Measurements from ENCODE around the gene ETFB. TPM values are rescaled to one million over a fixed set of nuclear protein-coding genes. Genes with fewer than 3 reads are reported as not detected.

The ETFB gene
- total and polyA plus RNA-seq, 4 donors, result 129 to 713 (median 467) TPM

DNA sequence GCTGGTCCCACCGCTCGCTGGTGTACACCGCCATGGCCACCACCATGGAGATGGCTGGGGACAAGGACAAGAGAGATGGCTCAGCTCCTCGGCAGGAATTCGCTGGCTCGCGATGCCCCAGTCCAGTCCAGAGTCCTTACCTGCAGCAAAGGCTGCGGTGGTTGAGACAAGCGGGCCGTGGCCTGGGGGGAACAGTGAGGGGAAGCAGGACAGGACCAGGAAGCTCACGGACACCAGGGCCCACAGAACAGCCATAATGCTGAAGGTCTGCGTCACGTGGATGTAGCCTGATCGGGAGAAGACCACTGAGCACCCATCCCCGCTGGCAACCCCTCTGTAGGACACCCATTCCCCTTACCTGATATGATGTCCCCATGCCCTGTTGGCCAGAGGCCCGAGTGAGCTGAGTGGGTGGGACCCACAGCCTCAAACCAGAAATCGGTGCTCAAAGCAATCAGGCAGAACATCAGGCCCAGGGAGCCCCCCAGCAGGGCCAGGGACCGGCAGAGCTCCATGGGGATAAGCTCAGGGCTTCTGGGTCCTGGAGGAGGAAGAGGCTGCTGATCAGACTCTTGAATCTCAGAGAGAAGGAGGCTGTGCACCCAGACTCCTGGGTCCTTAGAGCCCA lies 5.9 kb upstream of the ETFB start:
- no peaks in the 10 kb centered on the region for H3K27me3 ChIP-seq (ENCODE audit: control insufficient read depth in 4 of 4, insufficient read depth in 4 of 4, low read length in 3 of 4)
- TF ChIP-seq JUND (IDR thresholded peaks at IDR 0.05) (no peak), HNF4G (IDR thresholded peaks at IDR 0.05) (no peak)
- H3K4me1 ChIP-seq (ENCODE audit: control insufficient read depth in 4 of 4, insufficient read depth in 4 of 4, low read length in 3 of 4), result peaks cover 0 to 13% (median 3%) of the 10 kb centered on the region in 4 donors
- peak overlapping the region in 1 of 3 donors; percentile 1 for H3K4me3 ChIP-seq (ENCODE audit: low read depth in 1 of 3, low read length in 3 of 3)
- no peak overlapping the region for H3K9ac ChIP-seq (ENCODE audit: low read depth in 1 of 2, low read length in 2 of 2)
- H3K9me3 ChIP-seq (ENCODE audit: control insufficient read depth in 4 of 4, low read length in 3 of 4), result no peaks in the 10 kb centered on the region
- H3K36me3 ChIP-seq (ENCODE audit: control insufficient read depth in 4 of 4, insufficient read depth in 3 of 4, low read depth in 1 of 4, low read length in 3 of 4), result no peaks in the 10 kb centered on the region
- H3K27ac ChIP-seq (ENCODE audit: low read depth in 1 of 2, low read length in 2 of 2), result peak overlapping the region; percentile 10 to 26
- 82% methylated on average over 18 of the region's 18 CpGs for WGBS
- DNase-seq (ENCODE audit: low spot score), result no peak

DNA sequence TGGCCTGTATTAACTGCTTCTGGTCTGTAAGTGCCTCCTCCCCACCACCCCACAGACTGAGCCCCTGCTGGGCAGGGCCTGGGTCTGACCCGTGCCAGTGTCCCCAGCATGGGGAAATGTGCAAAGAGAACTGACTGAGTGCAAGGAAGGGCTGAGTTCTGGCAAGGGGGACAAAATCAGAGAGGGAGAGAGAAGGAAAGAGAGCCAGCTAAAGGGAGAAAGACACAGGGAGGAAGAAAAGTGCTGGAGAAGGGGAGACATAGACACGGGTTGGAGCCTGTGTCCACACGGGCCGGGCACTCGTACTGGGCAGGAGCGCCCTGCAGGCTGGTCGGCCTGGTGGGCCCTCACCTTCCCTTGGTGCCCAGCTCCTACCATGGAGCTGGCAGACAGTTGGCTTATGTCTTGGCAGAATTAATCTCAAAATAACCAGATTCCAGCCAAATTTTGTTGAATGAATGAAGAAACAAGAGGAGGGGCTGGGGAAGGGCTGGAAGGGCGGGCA lies 5.0 kb upstream of the ETFB start:
- Histone ChIP-seq H3K4me1 (ENCODE audit: control insufficient read depth in 4 of 4, insufficient read depth in 4 of 4, low read length in 3 of 4) (peaks cover 0 to 13% (median 5%) of the 10 kb centered on the region in 4 donors), H3K4me3 (ENCODE audit: low read depth in 1 of 3, low read length in 3 of 3) (peak overlapping the region in 1 of 3 donors; percentile 5), H3K36me3 (ENCODE audit: control insufficient read depth in 4 of 4, insufficient read depth in 3 of 4, low read depth in 1 of 4, low read length in 3 of 4) (no peaks in the 10 kb centered on the region), H3K9me3 (ENCODE audit: control insufficient read depth in 4 of 4, low read length in 3 of 4) (no peaks in the 10 kb centered on the region), H3K27ac (ENCODE audit: low read depth in 1 of 2, low read length in 2 of 2) (no peak overlapping the region), H3K27me3 (ENCODE audit: control insufficient read depth in 4 of 4, insufficient read depth in 4 of 4, low read length in 3 of 4) (no peaks in the 10 kb centered on the region), H3K9ac (ENCODE audit: low read depth in 1 of 2, low read length in 2 of 2) (no peak overlapping the region)
- WGBS, result 79% methylated on average over 8 of the region's 8 CpGs
- DNase-seq (ENCODE audit: low spot score), result no peak
- TF ChIP-seq HNF4A (conservative IDR thresholded peaks at IDR 0.05) (no peak), JUND (IDR thresholded peaks at IDR 0.05) (no peak), YY1 (IDR thresholded peaks at IDR 0.05) (no peak), TAF1 (conservative IDR thresholded peaks at IDR 0.05) (no peak), GABPA (IDR thresholded peaks at IDR 0.05 in 1 of 2, conservative IDR thresholded peaks at IDR 0.05 in 1 of 2) (no peak)

DNA sequence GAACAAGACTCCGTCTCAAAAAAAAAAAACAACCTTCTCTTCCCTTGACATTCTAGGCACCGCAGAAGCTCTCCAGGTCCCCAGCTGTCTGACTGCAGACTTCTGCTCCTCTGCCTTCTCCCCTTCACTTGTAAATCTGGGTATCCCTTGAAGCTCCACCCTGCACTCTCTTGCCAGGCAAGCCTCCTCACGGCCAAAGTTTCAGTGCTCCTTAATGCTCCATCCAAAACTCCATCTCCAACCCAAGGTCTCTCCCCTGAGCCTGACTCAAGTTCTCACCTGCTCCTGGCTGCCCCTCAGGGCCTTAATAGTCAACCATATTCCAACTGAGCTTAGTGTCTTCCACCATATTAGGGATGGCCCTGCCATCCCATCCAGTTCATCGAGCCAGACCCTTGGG lies 4.0 kb upstream of the ETFB start:
- 87% methylated on average over 4 of the region's 4 CpGs for WGBS

More for the DNA sequence above, 4.0 kb upstream of the ETFB start:
- H3K36me3 ChIP-seq (ENCODE audit: control insufficient read depth in 4 of 4, insufficient read depth in 3 of 4, low read depth in 1 of 4, low read length in 3 of 4), result no peaks in the 10 kb centered on the region
- no peak overlapping the region for H3K27ac ChIP-seq (ENCODE audit: low read depth in 1 of 2, low read length in 2 of 2)
- H3K9me3 ChIP-seq (ENCODE audit: control insufficient read depth in 4 of 4, low read length in 3 of 4), result no peaks in the 10 kb centered on the region
- peaks cover 0 to 18% (median 9%) of the 10 kb centered on the region in 4 donors for H3K4me1 ChIP-seq (ENCODE audit: control insufficient read depth in 4 of 4, insufficient read depth in 4 of 4, low read length in 3 of 4)
- no peak for DNase-seq (ENCODE audit: low spot score)
- no peak overlapping the region for H3K9ac ChIP-seq (ENCODE audit: low read depth in 1 of 2, low read length in 2 of 2)
- no peaks in the 10 kb centered on the region for H3K27me3 ChIP-seq (ENCODE audit: control insufficient read depth in 4 of 4, insufficient read depth in 4 of 4, low read length in 3 of 4)
- TF ChIP-seq, protein P1, sequence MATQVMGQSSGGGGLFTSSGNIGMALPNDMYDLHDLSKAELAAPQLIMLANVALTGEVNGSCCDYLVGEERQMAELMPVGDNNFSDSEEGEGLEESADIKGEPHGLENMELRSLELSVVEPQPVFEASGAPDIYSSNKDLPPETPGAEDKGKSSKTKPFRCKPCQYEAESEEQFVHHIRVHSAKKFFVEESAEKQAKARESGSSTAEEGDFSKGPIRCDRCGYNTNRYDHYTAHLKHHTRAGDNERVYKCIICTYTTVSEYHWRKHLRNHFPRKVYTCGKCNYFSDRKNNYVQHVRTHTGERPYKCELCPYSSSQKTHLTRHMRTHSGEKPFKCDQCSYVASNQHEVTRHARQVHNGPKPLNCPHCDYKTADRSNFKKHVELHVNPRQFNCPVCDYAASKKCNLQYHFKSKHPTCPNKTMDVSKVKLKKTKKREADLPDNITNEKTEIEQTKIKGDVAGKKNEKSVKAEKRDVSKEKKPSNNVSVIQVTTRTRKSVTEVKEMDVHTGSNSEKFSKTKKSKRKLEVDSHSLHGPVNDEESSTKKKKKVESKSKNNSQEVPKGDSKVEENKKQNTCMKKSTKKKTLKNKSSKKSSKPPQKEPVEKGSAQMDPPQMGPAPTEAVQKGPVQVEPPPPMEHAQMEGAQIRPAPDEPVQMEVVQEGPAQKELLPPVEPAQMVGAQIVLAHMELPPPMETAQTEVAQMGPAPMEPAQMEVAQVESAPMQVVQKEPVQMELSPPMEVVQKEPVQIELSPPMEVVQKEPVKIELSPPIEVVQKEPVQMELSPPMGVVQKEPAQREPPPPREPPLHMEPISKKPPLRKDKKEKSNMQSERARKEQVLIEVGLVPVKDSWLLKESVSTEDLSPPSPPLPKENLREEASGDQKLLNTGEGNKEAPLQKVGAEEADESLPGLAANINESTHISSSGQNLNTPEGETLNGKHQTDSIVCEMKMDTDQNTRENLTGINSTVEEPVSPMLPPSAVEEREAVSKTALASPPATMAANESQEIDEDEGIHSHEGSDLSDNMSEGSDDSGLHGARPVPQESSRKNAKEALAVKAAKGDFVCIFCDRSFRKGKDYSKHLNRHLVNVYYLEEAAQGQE (IDR thresholded peaks at IDR 0.05), result no peak
- TF ChIP-seq EGR1 (IDR thresholded peaks at IDR 0.05; ENCODE audit: low read depth in 2 of 2) (no peak), SP1 (IDR thresholded peaks at IDR 0.05) (no peak), FOXA1 (IDR thresholded peaks at IDR 0.05) (no peak), HNF4A (conservative IDR thresholded peaks at IDR 0.05) (no peak), YY1 (IDR thresholded peaks at IDR 0.05) (no peak), JUND (IDR thresholded peaks at IDR 0.05) (no peak), GABPA (IDR thresholded peaks at IDR 0.05 in 1 of 2, conservative IDR thresholded peaks at IDR 0.05 in 1 of 2) (no peak), TAF1 (conservative IDR thresholded peaks at IDR 0.05) (no peak), RXRA (IDR thresholded peaks at IDR 0.05) (no peak), FOXA2 (IDR thresholded peaks at IDR 0.05) (no peak), RAD21 (IDR thresholded peaks at IDR 0.05) (no peak), HNF4G (IDR thresholded peaks at IDR 0.05) (no peak), NR2F2 (IDR thresholded peaks at IDR 0.05) (no peak)
- TF ChIP-seq, protein P2, sequence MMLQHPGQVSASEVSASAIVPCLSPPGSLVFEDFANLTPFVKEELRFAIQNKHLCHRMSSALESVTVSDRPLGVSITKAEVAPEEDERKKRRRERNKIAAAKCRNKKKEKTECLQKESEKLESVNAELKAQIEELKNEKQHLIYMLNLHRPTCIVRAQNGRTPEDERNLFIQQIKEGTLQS (IDR thresholded peaks at IDR 0.05), result no peak
- TF ChIP-seq, protein P3, sequence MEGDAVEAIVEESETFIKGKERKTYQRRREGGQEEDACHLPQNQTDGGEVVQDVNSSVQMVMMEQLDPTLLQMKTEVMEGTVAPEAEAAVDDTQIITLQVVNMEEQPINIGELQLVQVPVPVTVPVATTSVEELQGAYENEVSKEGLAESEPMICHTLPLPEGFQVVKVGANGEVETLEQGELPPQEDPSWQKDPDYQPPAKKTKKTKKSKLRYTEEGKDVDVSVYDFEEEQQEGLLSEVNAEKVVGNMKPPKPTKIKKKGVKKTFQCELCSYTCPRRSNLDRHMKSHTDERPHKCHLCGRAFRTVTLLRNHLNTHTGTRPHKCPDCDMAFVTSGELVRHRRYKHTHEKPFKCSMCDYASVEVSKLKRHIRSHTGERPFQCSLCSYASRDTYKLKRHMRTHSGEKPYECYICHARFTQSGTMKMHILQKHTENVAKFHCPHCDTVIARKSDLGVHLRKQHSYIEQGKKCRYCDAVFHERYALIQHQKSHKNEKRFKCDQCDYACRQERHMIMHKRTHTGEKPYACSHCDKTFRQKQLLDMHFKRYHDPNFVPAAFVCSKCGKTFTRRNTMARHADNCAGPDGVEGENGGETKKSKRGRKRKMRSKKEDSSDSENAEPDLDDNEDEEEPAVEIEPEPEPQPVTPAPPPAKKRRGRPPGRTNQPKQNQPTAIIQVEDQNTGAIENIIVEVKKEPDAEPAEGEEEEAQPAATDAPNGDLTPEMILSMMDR (IDR thresholded peaks at IDR 0.05; ENCODE audit: low read depth, low read length, missing input control), result no peak
- TF ChIP-seq, protein P4, sequence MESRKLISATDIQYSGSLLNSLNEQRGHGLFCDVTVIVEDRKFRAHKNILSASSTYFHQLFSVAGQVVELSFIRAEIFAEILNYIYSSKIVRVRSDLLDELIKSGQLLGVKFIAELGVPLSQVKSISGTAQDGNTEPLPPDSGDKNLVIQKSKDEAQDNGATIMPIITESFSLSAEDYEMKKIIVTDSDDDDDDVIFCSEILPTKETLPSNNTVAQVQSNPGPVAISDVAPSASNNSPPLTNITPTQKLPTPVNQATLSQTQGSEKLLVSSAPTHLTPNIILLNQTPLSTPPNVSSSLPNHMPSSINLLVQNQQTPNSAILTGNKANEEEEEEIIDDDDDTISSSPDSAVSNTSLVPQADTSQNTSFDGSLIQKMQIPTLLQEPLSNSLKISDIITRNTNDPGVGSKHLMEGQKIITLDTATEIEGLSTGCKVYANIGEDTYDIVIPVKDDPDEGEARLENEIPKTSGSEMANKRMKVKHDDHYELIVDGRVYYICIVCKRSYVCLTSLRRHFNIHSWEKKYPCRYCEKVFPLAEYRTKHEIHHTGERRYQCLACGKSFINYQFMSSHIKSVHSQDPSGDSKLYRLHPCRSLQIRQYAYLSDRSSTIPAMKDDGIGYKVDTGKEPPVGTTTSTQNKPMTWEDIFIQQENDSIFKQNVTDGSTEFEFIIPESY (IDR thresholded peaks at IDR 0.05), result no peak
- TF ChIP-seq, protein P5, sequence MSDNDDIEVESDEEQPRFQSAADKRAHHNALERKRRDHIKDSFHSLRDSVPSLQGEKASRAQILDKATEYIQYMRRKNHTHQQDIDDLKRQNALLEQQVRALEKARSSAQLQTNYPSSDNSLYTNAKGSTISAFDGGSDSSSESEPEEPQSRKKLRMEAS (IDR thresholded peaks at IDR 0.05), result no peak
- H3K4me3 ChIP-seq (ENCODE audit: low read depth in 1 of 3, low read length in 3 of 3), result no peak overlapping the region

Data from liver (tissue), 9 donors.